Dermis microvascular lymphatic vessel endothelial cell (primary cell): ENCODE results near the gene KANSL3. TPM values are rescaled to one million over a fixed set of nuclear protein-coding genes. Genes with fewer than 3 reads are reported as not detected.
"Not testable (repeated sequence)": the region's sequence is repeated elsewhere in the genome, so short reads cannot be mapped to it uniquely, and the experiment has no call there.

Experiments used
- DNase-seq, 2 donors: peaks; one replicate each; pipeline versions ENCODE4 v3.0.0 to v3.0.0-alpha.2; 2010; ENCODE audit warnings: low read depth in 2 of 2
- total RNA-seq: library from RNA; depleted of rRNA; stranded (reverse); fragments of >200 nt; gene quantifications from 2 replicates; pipeline ENCODE4 v1.2.1, GENCODE V29; 2014

KANSL3 gene
- 18.5 and 26.3 TPM in 2 replicates for total RNA-seq

GRCh38 chr2:96638144-96639121, at the start of gene KANSL3:
KANSL3 (minus strand) TSS chr2:96638312; CDS start chr2:96637135, 1,177 bp downstream.
- DNase-seq = peak; percentile 82 to 93

DNA sequence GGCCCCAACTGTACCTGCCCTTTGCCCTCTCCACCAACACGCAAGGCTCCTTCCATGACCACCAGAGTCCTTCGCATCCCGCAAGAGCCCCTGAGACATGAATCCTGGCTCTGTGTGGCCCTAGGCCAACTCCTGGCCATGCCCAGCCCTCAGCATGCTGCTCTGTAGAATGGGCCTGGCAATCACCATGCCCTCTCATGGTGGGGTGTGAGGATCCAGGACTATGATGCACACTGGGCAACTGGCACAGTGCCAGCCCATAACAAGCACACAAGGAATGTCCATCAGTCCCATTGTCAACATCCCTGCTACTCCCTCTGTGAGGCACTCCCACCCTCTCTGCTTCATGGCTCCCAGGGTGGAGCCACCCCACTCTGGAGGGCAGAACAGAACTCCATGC, 49.2 kb upstream of the KANSL3 start:
- no peak for DNase-seq

DNA sequence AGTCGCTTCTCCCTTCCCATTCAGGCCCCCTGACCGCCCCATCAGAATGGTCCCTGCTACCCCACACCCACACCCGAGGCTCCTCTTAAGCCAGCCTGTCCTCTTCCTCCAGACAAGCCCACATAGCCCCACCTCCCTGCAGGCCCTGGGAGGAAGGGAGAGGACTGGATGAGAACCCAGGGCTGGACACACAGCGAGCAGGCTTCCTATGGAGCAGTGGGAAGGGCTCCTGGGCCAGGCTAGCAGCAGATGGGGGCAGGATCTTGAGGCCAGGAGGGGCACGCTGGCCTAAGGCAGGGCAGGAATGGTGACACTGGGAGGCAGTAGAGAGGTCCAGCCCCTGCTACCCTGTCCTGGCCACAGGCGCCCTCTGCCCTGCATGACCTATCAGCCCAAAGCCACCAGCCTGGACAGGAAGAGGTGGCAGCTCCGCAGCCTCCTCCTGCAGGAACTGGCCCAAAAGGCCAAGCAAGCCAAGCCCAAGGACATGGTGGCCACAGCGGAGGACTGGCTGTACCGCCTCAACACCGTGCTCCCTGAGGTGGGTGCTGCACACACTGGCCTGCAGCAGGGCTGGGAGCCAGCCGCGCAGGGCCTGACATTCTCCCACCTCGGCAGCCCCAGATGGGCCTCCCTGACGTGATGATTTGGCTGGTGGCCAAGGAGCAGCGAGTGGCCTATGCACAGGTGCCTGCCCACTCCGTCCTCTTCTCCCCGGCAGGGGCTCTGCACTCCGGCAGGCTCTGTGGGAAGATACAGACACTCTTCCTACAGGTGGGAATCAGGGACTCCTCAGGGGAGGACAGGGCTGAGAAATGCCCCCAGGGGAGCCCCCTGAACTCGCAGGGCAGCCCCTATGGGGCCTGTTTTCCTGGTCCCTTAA, 47.7 kb upstream of the KANSL3 start:
- no peak for DNase-seq

GRCh38 chr2:96684883-96685576, 46.9 kb upstream of the KANSL3 start:
- DNase-seq = no peak

GRCh38 chr2:96683972-96684820, 46.1 kb upstream of the KANSL3 start:
- no peak for DNase-seq

GRCh38 chr2:96683307-96683706, 45.2 kb upstream of the KANSL3 start:
- DNase-seq = no peak

DNA sequence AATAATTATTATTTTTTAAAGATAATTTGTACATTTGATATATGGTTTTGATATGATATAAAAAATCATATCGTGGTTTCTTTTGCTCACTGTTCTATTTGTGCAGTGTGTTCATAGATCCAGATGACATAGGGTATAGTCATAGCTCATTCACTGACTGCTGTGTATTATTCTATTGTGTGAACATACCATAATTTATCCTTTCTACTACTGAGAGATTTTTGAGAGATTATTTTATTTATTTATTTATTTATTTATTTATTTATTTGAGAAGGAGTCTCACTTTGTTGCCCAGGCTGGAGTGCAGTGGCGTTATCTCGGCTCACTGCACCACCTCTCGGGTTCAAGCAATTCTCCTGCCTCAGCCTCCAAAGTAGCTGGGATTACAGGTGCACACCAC, 43.4 kb upstream of the KANSL3 start:
- no peak for DNase-seq

DNA sequence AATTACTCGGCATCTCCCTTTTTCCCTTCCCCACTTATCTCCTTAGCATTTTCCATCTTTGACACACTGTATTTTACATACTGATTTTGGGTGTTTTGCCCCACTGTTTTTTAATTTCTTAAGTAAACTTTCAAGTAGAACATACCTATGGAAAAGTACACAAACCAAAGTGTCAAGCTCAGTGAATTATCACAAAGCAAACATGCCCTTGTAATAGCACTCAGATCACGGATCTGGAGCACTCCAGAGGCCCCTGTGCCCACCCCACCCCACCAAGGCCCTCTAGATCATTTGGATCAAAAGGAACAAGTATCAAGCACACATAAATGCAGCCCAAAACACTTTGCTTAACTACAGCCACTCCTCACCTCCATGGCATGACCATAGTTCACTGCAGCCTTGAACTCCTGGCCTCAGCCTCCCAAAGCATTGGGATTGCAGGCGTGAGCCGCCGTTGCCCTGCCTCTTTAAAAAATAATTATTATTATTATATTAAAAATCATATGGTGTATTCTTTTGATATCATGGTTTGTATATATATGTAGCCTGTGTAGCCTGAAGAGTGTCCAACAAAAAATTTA, 42.5 kb upstream of the KANSL3 start:
- DNase-seq = no peak

DNA sequence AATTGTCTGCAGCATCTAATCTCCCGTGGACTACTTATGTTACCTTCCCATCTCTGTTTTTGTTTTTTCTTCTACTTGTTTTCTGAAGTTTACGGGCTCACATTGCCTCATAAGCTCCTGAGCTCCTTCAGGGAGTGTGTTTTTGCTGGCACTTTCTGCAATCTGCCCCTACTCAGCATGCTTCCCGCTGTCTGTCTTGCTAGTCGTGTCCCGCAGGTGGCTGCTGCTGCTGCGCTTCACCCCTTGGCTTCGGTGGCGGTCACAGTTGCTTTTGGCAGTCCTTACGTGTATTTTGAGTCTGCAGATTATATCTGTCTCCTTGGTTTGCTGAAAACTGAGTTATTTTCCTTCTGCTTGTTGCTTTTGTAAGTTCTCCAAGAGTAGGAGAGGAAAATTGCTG, 41.7 kb upstream of the KANSL3 start:
- DNase-seq = no peak

DNA sequence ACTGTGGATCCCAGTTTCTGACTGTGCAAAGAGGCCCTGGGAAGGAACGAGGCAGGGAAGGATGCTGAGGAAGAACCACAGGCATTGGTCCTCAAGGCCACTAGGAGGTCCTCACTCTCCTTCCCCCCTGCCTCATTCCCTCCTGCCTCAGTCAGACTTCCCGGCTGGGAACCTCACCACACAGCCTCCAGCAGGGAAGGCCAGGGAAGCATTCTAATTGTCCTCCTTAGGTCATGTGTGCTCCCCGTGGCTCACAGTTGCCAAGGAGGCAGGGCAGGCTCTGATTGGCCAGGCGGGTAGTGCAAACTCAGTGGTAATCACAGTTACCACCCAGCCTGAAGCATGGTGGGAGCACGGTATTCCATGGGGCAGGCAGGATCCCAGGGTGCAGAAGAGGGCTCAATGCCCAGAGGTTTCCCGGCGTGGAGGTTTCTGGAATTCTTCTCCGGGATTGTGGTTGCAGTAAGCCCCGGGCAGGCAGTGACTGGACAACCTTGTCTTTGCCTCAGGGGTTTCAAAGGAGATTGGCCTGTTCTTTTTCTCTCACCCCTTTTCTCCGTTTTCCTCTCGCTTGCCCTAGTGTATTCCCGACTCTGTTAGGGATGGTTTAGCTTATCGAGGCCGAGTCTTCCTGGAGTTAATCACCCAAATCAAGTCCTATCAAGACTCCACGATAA, 31.6 kb upstream of the KANSL3 start:
- no peak for DNase-seq

DNA sequence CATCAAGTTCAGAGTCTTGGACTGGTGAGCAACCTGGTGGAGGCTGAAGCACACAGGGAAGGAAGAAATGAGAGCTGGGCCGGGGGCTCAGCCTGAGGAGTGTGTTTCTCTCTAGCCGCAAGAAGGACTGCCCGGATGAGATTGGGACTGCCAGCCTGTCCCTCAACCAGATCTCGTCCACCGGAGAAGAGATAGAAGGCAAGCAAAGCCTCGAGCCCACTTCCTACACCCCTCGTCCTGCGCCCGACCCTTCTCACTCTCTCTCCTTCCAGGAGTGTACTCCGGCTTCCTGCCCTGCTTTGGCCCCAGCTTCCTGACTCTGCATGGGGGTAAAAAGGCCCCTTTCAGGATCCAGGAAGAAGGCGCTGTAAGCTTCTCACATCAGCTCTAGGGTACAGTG, 30.7 kb upstream of the KANSL3 start:
- DNase-seq = no peak

DNA sequence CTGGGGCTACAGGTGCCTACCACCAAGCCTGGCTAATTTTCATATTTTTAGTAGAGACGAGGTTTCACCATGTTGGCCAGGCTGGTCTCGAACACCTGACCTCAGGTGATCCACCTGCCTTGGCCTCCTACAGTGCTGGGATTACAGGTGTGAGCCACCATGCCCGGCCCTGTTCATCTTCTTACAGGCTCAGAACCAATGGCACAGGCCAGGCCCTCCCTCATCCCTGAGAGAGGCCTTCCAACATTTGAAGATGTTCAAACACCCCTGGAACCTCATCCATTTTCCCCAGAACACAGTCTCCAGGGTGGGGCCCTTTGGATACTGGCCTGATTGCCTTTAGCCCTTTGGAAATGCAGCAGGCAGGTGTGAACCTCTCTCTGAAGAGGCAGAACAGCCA, 27.6 kb upstream of the KANSL3 start:
- DNase-seq = not testable (repeated sequence)

- DNase-seq = peak in 1 of 2 donors; percentile 42
Measured at GRCh38 chr2:96665083-96665569, 27.0 kb upstream of the KANSL3 start.

- no peak for DNase-seq
Measured at GRCh38 chr2:96664366-96664925, 26.3 kb upstream of the KANSL3 start.

DNA sequence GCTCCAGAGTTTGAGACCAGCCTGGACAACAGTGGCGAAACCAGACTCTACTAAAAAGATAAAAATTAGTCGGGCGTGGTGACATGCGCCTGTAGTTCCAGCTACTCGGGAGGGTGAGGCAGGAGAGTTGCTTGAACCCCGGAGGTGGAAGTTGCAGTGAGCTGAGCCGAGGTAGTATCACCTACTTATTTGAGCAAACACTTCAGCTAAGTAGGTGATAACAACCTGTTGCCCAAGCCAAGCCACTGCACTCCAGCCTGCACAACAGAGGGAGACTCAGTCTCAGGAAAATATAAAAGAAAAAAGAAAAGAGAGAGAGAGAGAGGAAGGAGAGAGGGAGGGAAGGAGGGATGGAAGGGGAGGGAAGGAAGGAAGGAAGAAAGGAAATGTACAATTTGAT, 25.7 kb upstream of the KANSL3 start:
- no peak for DNase-seq

GRCh38 chr2:96663177-96663576, 25.1 kb upstream of the KANSL3 start:
- DNase-seq = no peak

- DNase-seq = no peak
Measured at GRCh38 chr2:96662360-96662759, 24.2 kb upstream of the KANSL3 start.

- no peak for DNase-seq
Measured at GRCh38 chr2:96661324-96661723, 23.2 kb upstream of the KANSL3 start.

GRCh38 chr2:96656540-96656939, 18.4 kb upstream of the KANSL3 start:
- no peak for DNase-seq
